ENCODE data around the gene MPPED2.

MPPED2 gene

DNA sequence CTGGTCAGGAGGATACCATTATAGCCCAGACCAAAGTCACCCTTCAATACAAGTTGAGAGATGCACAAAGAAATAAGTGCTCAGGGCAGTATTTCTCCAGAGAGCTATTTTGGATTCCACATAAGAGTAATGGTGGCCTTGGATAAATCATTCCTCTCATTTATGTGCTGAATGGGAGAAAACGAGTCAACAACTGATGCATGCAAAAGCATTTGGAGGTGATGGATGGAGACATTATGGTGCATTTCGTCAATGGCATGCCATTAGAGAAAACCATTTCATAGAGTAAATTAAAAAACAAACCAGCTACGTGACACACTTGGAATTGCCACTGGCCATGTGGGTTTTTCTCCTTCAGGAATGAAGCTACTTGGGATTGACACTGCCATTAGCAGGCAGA is 182.0 kb downstream of the MPPED2 start:
- no peak for DNase-seq

DNA sequence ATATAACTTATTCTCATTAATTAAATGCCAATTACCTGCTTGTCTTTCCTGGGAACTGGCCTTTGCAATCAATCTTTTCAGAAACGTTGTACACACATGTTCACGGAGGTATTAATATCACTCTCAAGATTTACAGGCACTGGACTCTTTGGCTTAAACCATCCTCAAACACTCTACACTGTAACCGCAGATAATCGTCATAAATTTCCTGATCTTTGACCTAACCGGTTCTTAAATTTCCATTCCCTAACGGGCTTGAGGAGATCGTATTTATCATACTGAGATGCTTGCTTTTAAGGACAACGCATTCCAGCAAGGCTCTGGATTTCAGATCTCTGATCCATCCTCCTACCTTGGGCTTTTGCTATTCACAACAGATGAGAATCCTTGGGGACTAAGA is 190.4 kb downstream of the MPPED2 start:
- no peak for DNase-seq

DNA sequence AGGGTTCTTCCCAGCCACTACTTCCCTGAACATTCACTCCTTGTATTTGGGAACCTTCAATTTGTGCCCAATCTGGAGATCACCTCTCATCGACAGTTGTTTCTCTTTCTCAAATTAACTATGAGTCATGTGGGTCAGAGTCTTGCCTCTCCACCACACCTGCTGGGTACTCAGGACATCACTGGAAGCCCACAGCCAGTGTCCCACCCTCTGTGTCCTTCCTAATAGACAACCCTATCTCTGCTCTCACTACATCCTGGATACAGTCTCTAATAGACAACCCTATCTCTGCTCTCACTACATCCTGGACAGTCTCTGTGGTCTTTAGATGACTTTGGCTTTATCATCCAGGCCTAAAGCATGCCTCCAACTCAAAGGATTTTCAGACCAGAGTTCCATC is 193.1 kb downstream of the MPPED2 start:
- DNase-seq: no peak

DNA sequence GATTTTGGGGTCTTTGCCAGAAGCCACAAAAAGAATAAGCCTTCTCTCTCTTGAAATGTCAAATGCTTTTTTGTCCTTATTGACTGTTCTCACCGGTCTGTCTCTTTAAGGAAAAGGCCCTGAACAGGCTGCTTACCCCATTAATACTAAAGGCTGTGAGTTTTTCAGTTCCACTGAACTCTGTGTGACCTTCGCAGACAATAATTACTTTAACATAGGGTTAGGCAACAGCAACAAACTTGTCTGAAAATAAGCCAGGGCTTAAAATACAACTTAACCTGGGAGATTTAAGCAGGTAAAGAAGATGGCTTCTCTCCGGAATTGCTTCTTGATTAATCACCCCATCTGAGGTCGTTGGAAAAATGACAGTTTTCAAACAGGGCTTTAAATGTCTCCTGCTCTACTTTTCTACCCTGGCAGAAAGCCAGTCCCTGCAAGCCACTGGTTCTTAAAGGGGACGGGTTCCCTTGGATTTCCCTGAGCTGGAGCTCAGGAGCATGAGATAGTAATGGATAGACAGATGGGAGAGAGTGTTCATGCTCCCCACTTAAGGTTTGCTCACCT is 193.8 kb downstream of the MPPED2 start:
- DNase-seq: no peak

DNA sequence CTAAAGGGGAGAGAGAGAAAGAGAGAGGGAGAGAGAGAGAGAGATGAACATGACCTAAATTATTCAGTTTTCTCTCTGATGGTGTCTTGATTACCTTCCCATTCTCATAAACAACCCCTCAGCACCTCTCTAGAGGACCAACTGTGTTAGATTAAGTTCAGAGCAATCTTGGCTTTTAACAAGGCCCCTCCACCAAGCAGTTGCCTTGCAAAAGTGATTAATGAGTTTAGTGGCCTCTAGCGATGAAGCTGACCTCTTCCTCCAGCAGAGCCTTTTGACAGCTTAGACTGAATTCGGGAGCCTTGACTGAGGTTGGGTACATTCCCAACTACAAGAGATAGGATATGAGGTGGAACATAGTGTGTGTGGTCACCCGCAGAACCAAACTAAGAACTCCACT is 197.2 kb downstream of the MPPED2 start:
- DNase-seq: no peak

DNA sequence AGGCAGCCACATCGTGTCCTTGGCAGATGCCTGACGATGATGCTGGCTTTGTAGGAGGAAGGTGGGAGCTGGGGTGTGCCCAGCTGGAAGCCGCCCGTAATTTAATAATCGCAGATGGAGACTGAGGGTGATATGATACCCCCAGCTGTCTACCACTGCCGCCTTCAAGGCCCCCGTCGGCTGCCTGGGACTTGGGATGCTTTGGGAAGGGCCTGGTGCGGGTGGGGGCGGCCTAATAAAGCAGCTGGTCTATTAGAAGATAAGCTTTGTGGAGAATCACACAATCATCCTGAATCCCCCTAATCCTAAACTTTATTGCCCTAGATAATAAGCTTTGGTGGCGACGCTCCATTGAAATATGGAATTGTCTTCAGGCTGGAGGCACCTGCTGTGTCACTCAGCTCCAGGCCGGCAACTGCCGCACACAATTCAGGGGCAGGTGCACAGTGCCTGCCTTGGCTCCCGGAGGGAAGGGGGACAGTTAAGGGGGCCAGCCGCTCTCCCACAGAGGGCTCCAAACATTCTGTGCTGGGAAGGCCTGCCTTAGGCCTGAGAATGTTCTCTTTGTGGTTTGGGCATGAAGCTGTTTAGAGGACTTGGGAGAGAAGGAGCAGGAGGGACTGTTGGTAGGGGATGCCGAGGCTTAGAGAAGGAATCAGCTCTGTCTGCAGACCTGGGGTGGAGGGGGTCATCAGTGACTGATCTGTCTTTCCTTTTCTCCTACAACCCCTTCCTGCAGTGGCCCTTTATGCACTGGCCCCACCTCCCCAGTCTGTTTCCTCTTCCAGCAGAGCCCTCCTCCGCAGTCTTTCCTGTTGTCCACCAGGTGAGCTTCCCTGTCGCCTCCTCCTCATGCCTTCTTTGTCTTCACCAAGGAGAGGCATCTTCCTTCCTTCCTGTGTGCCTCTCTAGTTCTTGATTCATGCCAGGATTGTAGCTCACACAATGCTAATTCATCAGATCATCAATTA is 198.0 kb downstream of the MPPED2 start:
- DNase-seq: no peak

DNA sequence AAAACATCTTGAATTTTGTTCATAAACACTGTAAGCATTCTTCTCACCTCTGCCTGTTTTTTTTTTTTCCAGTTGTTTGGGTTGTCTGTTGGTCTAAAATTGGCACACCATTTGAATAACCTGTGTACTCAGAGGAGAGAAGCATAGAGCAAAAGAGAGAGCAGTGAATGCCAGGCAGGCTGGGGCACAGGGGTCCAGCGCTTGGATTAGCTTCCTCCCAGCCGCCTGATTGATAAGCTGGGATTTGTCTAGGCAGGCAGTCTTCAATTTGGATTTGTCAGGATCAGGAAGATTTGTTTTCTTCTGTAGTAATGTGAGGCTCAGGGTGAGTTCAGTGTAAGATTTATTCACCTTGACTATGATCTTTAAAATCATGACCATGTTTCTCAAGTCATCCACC is 204.3 kb downstream of the MPPED2 start:
- DNase-seq: no peak

DNA sequence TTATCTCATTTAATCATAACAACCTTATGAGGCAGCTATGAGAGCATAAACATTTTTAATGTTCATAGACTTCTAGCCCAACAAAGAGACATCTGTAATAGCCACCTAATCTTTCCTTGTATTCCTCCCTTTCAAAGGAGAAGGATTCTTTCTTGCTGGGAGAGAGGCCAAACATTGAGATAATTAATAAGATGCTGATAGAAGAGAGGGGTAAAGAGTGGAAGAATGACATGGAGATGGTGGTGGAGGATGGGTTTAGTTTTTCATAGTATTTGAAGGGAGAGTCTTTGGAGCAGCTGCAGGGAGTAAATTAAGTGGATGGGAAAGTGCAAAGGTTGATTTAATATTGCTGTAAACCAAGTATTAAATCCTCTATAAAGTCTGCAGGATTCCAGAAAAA is 205.3 kb downstream of the MPPED2 start:
- no peak for DNase-seq

DNA sequence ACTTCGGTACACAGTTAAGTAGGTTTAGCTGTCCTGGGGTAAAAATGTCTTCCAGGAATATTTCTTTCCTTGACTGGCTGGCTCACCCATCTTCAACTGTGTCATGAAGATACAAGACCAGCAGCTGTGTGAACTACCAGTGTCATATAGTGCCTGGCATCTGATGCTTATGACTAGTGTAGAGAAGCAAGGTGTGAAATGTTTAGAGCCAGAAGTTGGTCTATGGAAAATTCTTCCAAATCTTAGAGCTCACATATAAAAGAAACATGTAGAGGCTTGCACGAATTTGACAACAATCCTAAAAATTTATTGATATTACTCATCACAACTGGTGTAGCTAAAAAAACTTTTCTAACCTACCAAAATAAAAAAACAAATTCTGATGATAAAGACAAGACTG is 208.8 kb downstream of the MPPED2 start:
- DNase-seq: no peak

DNA sequence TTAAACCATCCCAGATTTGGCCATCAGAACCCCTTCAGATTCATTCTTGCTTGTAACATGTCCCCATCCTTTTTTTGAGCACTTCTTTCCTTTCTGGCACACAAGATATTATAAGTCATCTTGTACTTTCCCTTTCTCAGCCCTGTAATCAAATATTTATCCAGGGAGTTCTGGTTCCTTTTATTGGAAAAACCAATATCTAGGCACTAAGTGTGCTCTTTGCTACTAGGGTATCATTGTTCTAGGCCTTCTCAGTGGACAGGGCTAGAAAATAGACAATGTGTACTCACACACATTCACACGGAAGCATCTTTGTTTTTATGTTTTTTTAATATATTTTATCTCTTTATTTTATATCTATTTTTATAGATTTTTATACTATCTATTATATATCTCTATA is 216.0 kb downstream of the MPPED2 start:
- DNase-seq: no peak

DNA sequence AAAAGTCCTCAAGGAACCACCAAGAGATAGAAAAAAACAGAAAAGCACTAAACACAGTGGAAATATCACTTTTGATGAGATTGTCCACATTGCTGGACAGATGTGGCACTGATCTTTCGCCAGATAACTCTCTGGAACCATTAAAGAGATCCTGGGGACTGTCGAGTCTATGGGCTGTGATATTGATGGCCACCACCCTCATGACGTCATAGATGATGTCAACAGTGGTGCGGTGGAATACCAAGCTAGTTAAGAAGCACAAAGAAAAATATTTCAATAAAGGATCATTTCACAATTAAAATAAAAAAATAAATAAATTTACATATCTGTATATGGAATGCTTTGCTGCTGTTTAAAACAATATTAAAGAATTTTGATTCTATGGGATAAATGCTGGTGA is 217.8 kb downstream of the MPPED2 start:
- no peak for DNase-seq

DNA sequence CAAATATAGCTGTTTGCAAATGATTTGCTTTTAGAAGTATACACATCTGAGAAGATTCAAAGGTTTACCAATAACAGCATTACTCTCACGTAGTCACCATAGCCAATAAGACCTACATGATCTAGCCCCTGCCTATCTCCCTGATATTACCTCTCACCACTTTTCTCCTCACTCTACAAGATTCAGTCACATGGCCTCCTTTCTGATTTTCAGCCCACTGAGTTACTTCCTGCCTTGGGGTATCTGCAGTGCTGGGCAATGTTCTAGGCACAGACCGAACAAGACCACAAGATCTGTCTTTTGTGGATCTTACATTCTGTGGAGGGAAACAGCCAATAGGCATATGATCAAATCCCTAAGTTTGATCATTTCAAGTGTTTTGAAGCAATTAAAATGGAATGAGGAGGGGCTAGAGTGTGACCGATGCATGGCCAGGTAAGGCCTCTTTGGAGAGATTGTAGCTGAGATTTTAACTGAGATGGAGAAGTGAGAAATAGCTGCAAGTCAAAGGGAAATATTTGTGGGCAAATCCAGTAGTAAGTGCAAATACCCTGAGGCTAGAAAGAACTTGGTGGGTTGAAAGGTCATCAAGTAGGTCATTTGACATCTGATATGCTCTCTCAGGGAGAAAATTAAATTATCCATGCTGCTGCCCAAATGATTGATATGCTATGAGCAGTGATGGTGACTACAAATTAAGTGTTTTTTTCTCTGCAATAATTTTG is 220.2 kb downstream of the MPPED2 start:
- DNase-seq: no peak

DNA sequence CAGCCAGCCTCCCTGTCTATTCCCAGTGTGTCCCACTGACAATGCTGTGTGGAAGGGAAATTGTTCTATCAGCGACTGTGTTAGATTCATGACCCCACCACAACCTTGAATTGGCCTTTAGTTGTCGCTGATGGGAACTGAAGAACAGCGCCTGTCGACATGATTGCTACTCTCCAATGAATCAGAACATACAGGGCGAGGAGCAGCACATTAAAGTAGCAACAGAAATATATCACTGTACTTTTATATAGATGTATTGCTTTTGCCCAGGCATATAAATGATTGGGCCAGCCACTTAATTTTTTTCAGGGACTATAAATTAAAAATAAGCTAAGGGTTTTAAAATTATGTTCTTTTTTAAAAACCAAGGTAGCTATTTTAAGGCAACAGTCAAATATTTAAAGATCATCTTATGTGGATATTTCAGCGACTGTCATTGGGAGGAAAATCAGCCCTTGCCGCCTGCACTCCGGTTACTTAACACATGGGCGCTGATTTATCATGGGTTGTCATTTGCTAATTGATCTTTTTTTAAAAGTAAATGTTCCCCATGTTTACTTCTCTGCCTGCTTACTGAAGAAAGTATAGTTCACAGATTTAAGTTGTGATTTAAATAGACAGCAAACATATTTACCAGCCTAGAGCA is 221.2 kb downstream of the MPPED2 start:
- no peak for DNase-seq

DNA sequence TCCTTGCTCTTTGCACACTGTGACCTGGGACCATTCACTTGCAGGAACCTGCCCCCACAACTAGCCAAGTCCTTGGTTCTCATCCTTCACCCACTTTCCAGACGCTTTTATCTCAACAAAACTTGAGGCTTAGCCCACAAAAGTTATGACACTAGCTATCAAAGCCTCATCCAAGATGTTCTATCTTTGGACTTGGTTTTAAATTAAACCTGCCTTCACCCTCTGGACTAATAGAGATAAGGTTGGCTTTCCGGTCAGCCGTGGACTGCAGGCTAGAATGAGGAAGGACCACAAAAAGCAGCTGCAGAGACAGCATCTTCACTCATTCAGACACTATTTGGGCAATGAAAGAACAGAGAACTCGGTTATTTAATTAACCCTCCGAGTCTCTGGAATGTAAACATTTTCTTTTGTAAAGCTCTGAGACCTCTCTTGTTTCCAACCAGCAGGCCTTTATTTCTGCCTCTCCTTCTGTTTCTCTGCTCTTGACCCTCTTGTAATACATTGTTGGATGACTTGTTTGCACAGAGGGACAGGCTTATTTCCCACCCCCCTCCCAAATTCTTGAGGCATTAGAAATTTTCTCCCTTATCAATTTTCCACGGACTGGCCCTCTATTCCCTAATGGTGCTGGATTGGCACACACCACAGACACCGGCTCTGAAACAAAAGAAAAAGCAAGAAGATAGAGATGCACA is 221.9 kb downstream of the MPPED2 start:
- DNase-seq: no peak

DNA sequence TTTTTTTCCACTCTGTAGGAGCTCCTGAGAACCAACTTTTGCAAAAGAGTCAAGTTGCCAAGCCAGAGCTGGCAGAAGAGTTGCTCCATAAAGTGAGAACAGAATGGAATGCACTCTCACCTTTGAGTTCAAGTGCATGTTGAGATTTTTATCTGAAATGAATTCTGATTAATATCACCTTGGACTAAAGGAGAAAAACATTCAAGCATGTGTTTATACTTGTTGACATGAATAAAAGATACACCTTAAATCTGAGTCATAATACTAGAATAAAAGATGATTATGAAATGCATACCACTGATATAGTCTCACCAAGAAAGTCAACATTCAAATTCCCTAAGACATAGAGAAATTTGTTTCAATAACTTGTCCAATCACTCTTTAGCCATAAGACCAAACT is 225.4 kb downstream of the MPPED2 start:
- no peak for DNase-seq

All from activated CD8-positive, alpha-beta memory T cell treated with anti-CD3 and anti-CD28 coated beads, Interleukin-2, amount 50 U/mL, for 48 hours (primary cell).